GM18519 (cell line): Measurements from ENCODE around the gene ADAMTS8.

Experiments used
- ATAC-seq: cut with Tn5 transposase; IDR thresholded peaks from one replicate; pipeline ENCODE4 v1.9.1; 2021; ENCODE audit warnings: mild to moderate bottlenecking, moderate library complexity; ENCODE audit not compliant: unreplicated experiment, low FRiP score

Gene ADAMTS8

GRCh38 chr11:130428316-130429119 is at the start of gene ADAMTS8:
Gene ADAMTS8 (minus strand): TSS chr11:130428609. CDS start chr11:130428286, 323 bp downstream.
- ATAC-seq, result no peak

- ATAC-seq, result no peak
Observed at GRCh38 chr11:130477586-130478203, 49.3 kb upstream of the ADAMTS8 start.

- ATAC-seq, result no peak
Observed at GRCh38 chr11:130476922-130477491, 48.6 kb upstream of the ADAMTS8 start.

GRCh38 chr11:130476200-130476921 is 48.0 kb upstream of the ADAMTS8 start:
- no peak for ATAC-seq

GRCh38 chr11:130475426-130476053 is 47.1 kb upstream of the ADAMTS8 start:
- ATAC-seq, result no peak

GRCh38 chr11:130474637-130475400 is 46.4 kb upstream of the ADAMTS8 start:
- ATAC-seq, result no peak

GRCh38 chr11:130473795-130474377 is 45.5 kb upstream of the ADAMTS8 start:
- ATAC-seq, result no peak

GRCh38 chr11:130473056-130473794 is 44.8 kb upstream of the ADAMTS8 start:
- ATAC-seq, result no peak

- ATAC-seq, result no peak
Observed at GRCh38 chr11:130472434-130472961, 44.1 kb upstream of the ADAMTS8 start.

- ATAC-seq, result no peak
Observed at GRCh38 chr11:130471731-130472433, 43.5 kb upstream of the ADAMTS8 start.

GRCh38 chr11:130470832-130471706 is 42.7 kb upstream of the ADAMTS8 start:
- ATAC-seq, result no peak

GRCh38 chr11:130469181-130469580 is 40.8 kb upstream of the ADAMTS8 start:
- ATAC-seq, result no peak

- no peak for ATAC-seq
Observed at GRCh38 chr11:130467116-130467900, 38.9 kb upstream of the ADAMTS8 start.

- ATAC-seq, result no peak
Observed at GRCh38 chr11:130465263-130465662, 36.9 kb upstream of the ADAMTS8 start.

GRCh38 chr11:130464291-130464812 is 35.9 kb upstream of the ADAMTS8 start:
- no peak for ATAC-seq

- ATAC-seq, result no peak
Observed at GRCh38 chr11:130462931-130463330, 34.5 kb upstream of the ADAMTS8 start.
